Vagina (tissue), 2 donors: ENCODE results near the gene S100A10.

Source experiments
- POLR2A ChIP-seq, 2 donors: fragments of 450-650 bp; IDR thresholded peaks; one replicate each; pipeline ENCODE4 v1.6.1; 2017; ENCODE audit warnings: antibody characterized with exemption in 2 of 2, mild to moderate bottlenecking in 2 of 2, moderate library complexity in 2 of 2
- POLR2AphosphoS5 ChIP-seq, 2 donors: sonication (generic); formaldehyde crosslinking; IDR thresholded peaks; one replicate each; pipeline ENCODE4 v1.9.0; 2017; ENCODE audit warnings: antibody characterized with exemption in 2 of 2, mild to moderate bottlenecking in 2 of 2, low read depth in 1 of 2; ENCODE audit not compliant: insufficient read depth in 1 of 2
- TF ChIP-seq, protein P1 (sequence below), 3 experiments: fragments of 450-650 bp in 2 of 3; fragments of 200-600 bp in 1 of 3; sonication (generic) in 1 of 3; IDR thresholded peaks; one replicate each; pipeline ENCODE4 v1.5.1; 2017 to 2019; ENCODE audit warnings: antibody characterized with exemption in 3 of 3, mild to moderate bottlenecking in 2 of 3, moderate library complexity in 2 of 3

DNA sequence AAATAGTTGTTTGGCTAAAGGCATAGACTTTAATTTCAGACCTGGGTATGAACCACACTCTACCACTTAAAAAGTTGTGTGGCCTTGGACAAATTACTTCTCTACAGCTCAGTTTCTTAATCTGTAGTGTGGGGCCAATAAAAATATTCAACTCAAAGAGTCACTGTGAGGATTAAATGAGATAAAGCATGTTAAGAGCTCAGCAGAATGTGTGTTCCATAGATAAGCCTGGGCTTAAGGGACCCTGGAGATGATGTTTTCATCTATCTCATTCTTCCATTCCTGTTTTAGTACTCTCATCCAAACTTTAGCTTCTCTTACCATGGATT is 17.7 kb downstream of the S100A10 start:
- TF ChIP-seq, protein P1, sequence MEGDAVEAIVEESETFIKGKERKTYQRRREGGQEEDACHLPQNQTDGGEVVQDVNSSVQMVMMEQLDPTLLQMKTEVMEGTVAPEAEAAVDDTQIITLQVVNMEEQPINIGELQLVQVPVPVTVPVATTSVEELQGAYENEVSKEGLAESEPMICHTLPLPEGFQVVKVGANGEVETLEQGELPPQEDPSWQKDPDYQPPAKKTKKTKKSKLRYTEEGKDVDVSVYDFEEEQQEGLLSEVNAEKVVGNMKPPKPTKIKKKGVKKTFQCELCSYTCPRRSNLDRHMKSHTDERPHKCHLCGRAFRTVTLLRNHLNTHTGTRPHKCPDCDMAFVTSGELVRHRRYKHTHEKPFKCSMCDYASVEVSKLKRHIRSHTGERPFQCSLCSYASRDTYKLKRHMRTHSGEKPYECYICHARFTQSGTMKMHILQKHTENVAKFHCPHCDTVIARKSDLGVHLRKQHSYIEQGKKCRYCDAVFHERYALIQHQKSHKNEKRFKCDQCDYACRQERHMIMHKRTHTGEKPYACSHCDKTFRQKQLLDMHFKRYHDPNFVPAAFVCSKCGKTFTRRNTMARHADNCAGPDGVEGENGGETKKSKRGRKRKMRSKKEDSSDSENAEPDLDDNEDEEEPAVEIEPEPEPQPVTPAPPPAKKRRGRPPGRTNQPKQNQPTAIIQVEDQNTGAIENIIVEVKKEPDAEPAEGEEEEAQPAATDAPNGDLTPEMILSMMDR (IDR thresholded peaks at IDR 0.05), result no peak
- TF ChIP-seq POLR2AphosphoS5 (IDR thresholded peaks at IDR 0.05; ENCODE audit: insufficient read depth in 1 of 2, low read depth in 1 of 2) (no peak), POLR2A (IDR thresholded peaks at IDR 0.05) (no peak)
